Measurements from ENCODE around the gene LDLRAD2. TPM values are rescaled to one million over a fixed set of nuclear protein-coding genes. Genes with fewer than 3 reads are reported as not detected.

Gene LDLRAD2
- total RNA-seq, 1 experiment from 2014 or later = 1.0 TPM

DNA sequence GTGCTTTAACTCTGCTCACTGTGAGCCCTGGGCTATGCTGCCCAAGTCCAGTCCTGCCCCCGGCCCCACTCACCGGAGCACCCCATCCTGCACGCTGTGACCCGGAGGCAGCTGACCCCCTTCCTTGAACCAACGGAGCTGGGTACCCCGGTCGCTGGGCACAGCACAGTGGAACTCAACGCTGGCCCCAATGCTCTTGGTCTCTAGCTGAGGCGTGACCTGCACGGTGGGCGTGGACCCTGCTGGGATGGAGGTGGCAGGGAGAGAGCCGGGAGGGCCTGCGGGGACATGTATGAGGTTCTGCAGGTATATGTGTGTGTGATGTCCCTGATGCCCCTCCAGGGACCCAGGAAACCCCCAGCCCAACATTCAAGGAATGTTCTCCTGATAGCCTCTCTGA is 24.7 kb downstream of the LDLRAD2 start:
- H3K27ac Mint-ChIP-seq = no peak overlapping the region
- no peak for TF ChIP-seq CTCF (conservative IDR thresholded peaks at IDR 0.05)
- Histone ChIP-seq H4K5ac (ENCODE audit: insufficient read length, low read depth, low read length) (no peak overlapping the region), H2BK20ac (ENCODE audit: low read depth, low read length, poor library complexity, severe bottlenecking) (no peak overlapping the region), H2BK5ac (ENCODE audit: insufficient read length, low read length) (no peak overlapping the region), H3K27ac (ENCODE audit: insufficient read length, low read depth, low read length) (no peak overlapping the region), H3K23ac (ENCODE audit: insufficient read length, low read depth, low read length) (no peak overlapping the region), H2AFZ (ENCODE audit: low read length) (no peak overlapping the region), H2BK12ac (ENCODE audit: insufficient read length, low read depth, low read length) (no peak overlapping the region), H3K9ac (ENCODE audit: extremely low read depth, insufficient read length, low read length) (no peak overlapping the region), H3K79me2 (ENCODE audit: insufficient read depth, low read length) (no peaks in the 10 kb centered on the region), H3K79me1 (ENCODE audit: insufficient read depth, low read depth, low read length, poor library complexity, severe bottlenecking) (no peaks in the 10 kb centered on the region), H3K27me3 (ENCODE audit: insufficient read depth, low read length) (no peaks in the 10 kb centered on the region), H3K14ac (ENCODE audit: insufficient read depth, low read length) (no peak overlapping the region), H3K56ac (ENCODE audit: insufficient read length, low read depth, low read length) (no peak overlapping the region), H4K8ac (replicated peaks; ENCODE audit: insufficient read length, low read depth, low read length) (no peak overlapping the region), H3K18ac (ENCODE audit: insufficient read length, low read depth, low read length) (no peak overlapping the region), H3K23me2 (ENCODE audit: insufficient read length, low read depth, low read length, poor library complexity, severe bottlenecking) (no peaks in the 10 kb centered on the region), H4K20me1 (ENCODE audit: control insufficient read depth, insufficient read depth, insufficient read length) (no peaks in the 10 kb centered on the region), H3T11ph (ENCODE audit: low read length) (no peak overlapping the region), H3K4me2 (ENCODE audit: insufficient read depth, insufficient read length, low read length) (no peak overlapping the region), H2BK15ac (ENCODE audit: low read depth, low read length) (no peak overlapping the region), H2BK120ac (ENCODE audit: low read depth, low read length, poor library complexity, severe bottlenecking) (no peak overlapping the region), H3K4ac (ENCODE audit: low read depth, low read length) (no peak overlapping the region), H3K4me1 (ENCODE audit: insufficient read depth, low read length) (no peaks in the 10 kb centered on the region), H3K9me3 (ENCODE audit: control insufficient read depth, low read depth, low read length) (peaks cover 10% of the 10 kb centered on the region), H4K91ac (ENCODE audit: insufficient read length, low read depth, low read length) (no peak overlapping the region), H2AK5ac (ENCODE audit: insufficient read length, low read length) (no peak overlapping the region)
- WGBS (ENCODE audit: extremely low coverage, insufficient read length, low lambda C conversion rate) = no CpG with 5 or more reads among the region's 13 CpGs
- no peak overlapping the region for H3K4me3 Mint-ChIP-seq
- DNase-seq = no peak
- peaks cover 16% of the 10 kb centered on the region in 2 experiments for H3K9me3 Mint-ChIP-seq
- H3K27me3 Mint-ChIP-seq (ENCODE audit: low read depth) = no peaks in the 10 kb centered on the region; the same call in 1 of the 2 replicates
- peaks cover 42 to 82% (median 76%) of the 10 kb centered on the region in 3 experiments for H3K36me3 Mint-ChIP-seq (ENCODE audit: insufficient read depth in 1 of 3, low read depth in 3 of 3)
- no peaks in the 10 kb centered on the region for H3K4me1 Mint-ChIP-seq
